Measurements from ENCODE around the gene FRRS1L. TPM values are rescaled to one million over a fixed set of nuclear protein-coding genes. Genes with fewer than 3 reads are reported as not detected.

The FRRS1L gene
- total and polyA plus RNA-seq, 2 donors (not counting 1 experiment from before 2014, with no cell fraction given): 0.08 to 0.17 TPM

- Histone ChIP-seq H3K27ac (ENCODE audit: insufficient read depth, low read length) (no peak overlapping the region), H2AFZ (ENCODE audit: low read length) (no peak overlapping the region), H3K79me2 (ENCODE audit: control insufficient read depth, insufficient read depth, low read length) (peaks cover 91% of the 10 kb centered on the region), H4K20me1 (ENCODE audit: control insufficient read depth, extremely low read depth, insufficient read depth, low read length) (no peaks in the 10 kb centered on the region), H3K27me3 (ENCODE audit: control insufficient read depth, insufficient read depth, low read length) (no peaks in the 10 kb centered on the region), H3K4me1 (ENCODE audit: control insufficient read depth, extremely low read depth, insufficient read depth, low read length) (peaks cover 9% of the 10 kb centered on the region), H3K4me3 (replicated peaks in 1 of 4; ENCODE audit: control extremely low read depth in 1 of 4, insufficient read depth in 1 of 4, low read depth in 3 of 4, low read length in 4 of 4) (no peak overlapping the region), H3K9me3 (ENCODE audit: control insufficient read depth, insufficient read depth, low read depth, low read length) (no peaks in the 10 kb centered on the region), H3K9ac (ENCODE audit: insufficient read depth, low read length) (no peak overlapping the region), H3K4me2 (ENCODE audit: extremely low read depth, insufficient read depth, low read length) (peak overlapping the region; percentile 19), H3K36me3 (ENCODE audit: control insufficient read depth, insufficient read depth, low read length) (no peaks in the 10 kb centered on the region)
- no peak for TF ChIP-seq CTCF (conservative IDR thresholded peaks at IDR 0.05 in 1 of 2, IDR thresholded peaks at IDR 0.05 in 1 of 2; ENCODE audit: low read depth in 1 of 2, low read length in 2 of 2)
- TF ChIP-seq EZH2 (IDR thresholded peaks at IDR 0.05; ENCODE audit: low read length, missing control alignments): no peak
- no peak for DNase-seq (ENCODE audit: low read depth in 2 of 2)
These were observed 53.0 kb downstream of the FRRS1L start for GRCh38 chr9:109113892-109114609.

DNA sequence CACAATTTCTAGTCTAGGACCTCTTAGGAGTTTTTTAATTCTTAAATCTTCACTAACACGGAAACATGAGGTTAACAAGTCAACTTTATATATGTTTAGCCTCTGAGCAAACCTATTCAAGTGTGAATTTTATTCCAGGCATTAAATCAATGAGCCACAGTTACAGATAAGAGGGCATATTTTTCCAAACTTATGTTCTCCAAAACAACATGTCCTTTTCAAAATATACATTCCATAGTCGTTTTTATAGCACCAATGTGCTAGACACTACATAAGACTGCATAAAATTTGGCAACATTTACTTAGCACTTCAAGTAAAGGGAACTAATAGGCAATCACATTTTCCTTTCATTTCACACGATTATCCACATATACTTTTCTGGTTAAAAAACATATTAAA lies 53.8 kb downstream of the FRRS1L start:
- Histone ChIP-seq H3K27ac (ENCODE audit: insufficient read depth, low read length) (no peak overlapping the region), H2AFZ (ENCODE audit: low read length) (no peak overlapping the region), H4K20me1 (ENCODE audit: control insufficient read depth, extremely low read depth, insufficient read depth, low read length) (no peaks in the 10 kb centered on the region), H3K9ac (ENCODE audit: insufficient read depth, low read length) (no peak overlapping the region), H3K4me3 (replicated peaks in 1 of 4; ENCODE audit: control extremely low read depth in 1 of 4, insufficient read depth in 1 of 4, low read depth in 3 of 4, low read length in 4 of 4) (no peak overlapping the region), H3K27me3 (ENCODE audit: control insufficient read depth, insufficient read depth, low read length) (no peaks in the 10 kb centered on the region), H3K4me2 (ENCODE audit: extremely low read depth, insufficient read depth, low read length) (no peak overlapping the region), H3K36me3 (ENCODE audit: control insufficient read depth, insufficient read depth, low read length) (no peaks in the 10 kb centered on the region), H3K4me1 (ENCODE audit: control insufficient read depth, extremely low read depth, insufficient read depth, low read length) (peaks cover 12% of the 10 kb centered on the region), H3K79me2 (ENCODE audit: control insufficient read depth, insufficient read depth, low read length) (peaks cover 91% of the 10 kb centered on the region), H3K9me3 (ENCODE audit: control insufficient read depth, insufficient read depth, low read depth, low read length) (no peaks in the 10 kb centered on the region)
- TF ChIP-seq EZH2 (IDR thresholded peaks at IDR 0.05; ENCODE audit: low read length, missing control alignments) (no peak), CTCF (conservative IDR thresholded peaks at IDR 0.05 in 1 of 2, IDR thresholded peaks at IDR 0.05 in 1 of 2; ENCODE audit: low read depth in 1 of 2, low read length in 2 of 2) (no peak)
- DNase-seq (ENCODE audit: low read depth in 2 of 2): no peak

DNA sequence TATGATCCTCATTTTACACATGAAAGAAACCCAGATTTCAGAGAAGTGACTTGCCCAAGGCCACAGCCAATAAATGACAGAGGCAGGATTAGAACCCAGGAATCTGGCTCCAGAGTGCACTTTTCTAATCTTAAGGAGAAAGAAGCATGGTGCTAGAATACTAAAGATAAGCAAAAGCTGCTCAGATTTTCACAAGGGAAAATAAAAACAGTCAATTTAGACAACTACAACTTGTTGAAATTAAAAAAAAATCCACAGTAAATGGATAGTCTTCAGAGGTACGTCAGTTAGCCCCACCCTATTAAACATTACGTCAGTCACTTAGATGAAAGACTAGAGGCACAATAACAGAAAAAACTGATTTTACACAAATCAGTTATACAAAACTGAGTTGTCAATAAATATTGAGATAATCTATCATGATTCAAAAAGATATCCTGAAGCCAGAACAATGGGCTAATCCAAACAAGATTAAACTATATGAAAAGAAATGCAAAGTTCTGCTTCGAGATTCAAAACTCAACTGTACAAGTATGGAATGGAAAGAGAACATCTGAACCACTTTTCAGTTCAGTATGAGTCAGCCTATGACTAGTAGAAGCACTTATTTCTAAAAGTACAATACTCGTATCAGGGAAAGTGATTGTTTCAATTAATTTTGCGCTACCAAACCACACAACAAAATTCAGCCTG lies 56.6 kb downstream of the FRRS1L start:
- Histone ChIP-seq H3K9ac (ENCODE audit: insufficient read depth, low read length) (no peak overlapping the region), H3K9me3 (ENCODE audit: control insufficient read depth, insufficient read depth, low read depth, low read length) (no peaks in the 10 kb centered on the region), H3K27me3 (ENCODE audit: control insufficient read depth, insufficient read depth, low read length) (no peaks in the 10 kb centered on the region), H3K4me3 (replicated peaks in 1 of 4; ENCODE audit: control extremely low read depth in 1 of 4, insufficient read depth in 1 of 4, low read depth in 3 of 4, low read length in 4 of 4) (peak overlapping the region in 3 of 4 experiments; percentile 25 to 32 (median 27)), H3K36me3 (ENCODE audit: control insufficient read depth, insufficient read depth, low read length) (no peaks in the 10 kb centered on the region), H2AFZ (ENCODE audit: low read length) (no peak overlapping the region), H3K4me1 (ENCODE audit: control insufficient read depth, extremely low read depth, insufficient read depth, low read length) (peaks cover 18% of the 10 kb centered on the region), H3K79me2 (ENCODE audit: control insufficient read depth, insufficient read depth, low read length) (peaks cover 79% of the 10 kb centered on the region), H4K20me1 (ENCODE audit: control insufficient read depth, extremely low read depth, insufficient read depth, low read length) (no peaks in the 10 kb centered on the region), H3K27ac (ENCODE audit: insufficient read depth, low read length) (peak overlapping the region; percentile 62), H3K4me2 (ENCODE audit: extremely low read depth, insufficient read depth, low read length) (peak overlapping the region; percentile 77)
- DNase-seq (ENCODE audit: low read depth in 2 of 2): peak; percentile 80 to 84
- TF ChIP-seq EZH2 (IDR thresholded peaks at IDR 0.05; ENCODE audit: low read length, missing control alignments) (no peak), CTCF (conservative IDR thresholded peaks at IDR 0.05 in 1 of 2, IDR thresholded peaks at IDR 0.05 in 1 of 2; ENCODE audit: low read depth in 1 of 2, low read length in 2 of 2) (no peak)
